Gastroesophageal sphincter (tissue), 4 donors: ENCODE measurements around the gene MYOM1. TPM values are rescaled to one million over a fixed set of nuclear protein-coding genes. Genes with fewer than 3 reads are reported as not detected.
A peak's percentile ranks its signal among the peaks of the same experiment; 100 is the strongest.

ENCODE experiments used
- ATAC-seq: fragments of 150-250 bp; one replicate; pipeline ENCODE4 v1.9.1; 2016; ENCODE audit warnings: mild to moderate bottlenecking, moderate library complexity
- H3K27ac ChIP-seq, 4 donors: fragments of 200-600 bp; sonication (generic) in 3 of 4; 1 replicate in 3 of 4; 2 replicates in 1 of 4; pipeline ENCODE4 v1.5.1; 2016 to 2019
- H3K27me3 ChIP-seq: fragments of 200-600 bp; sonication (generic); one replicate; pipeline ENCODE4 v1.5.1; 2019
- H3K36me3 ChIP-seq, 2 donors: fragments of 200-600 bp; sonication (generic); one replicate each; pipeline ENCODE4 v1.5.1; 2019; ENCODE audit warnings: control low read depth in 1 of 2
- H3K4me1 ChIP-seq, 3 donors: fragments of 200-600 bp; sonication (generic); 1 replicate in 2 of 3; 2 replicates in 1 of 3; pipeline ENCODE4 v1.5.1; 2016 to 2019; ENCODE audit warnings: control low read depth in 2 of 3
- H3K4me3 ChIP-seq, 2 donors: fragments of 200-600 bp; sonication (generic); one replicate each; pipeline ENCODE4 v1.5.1; 2019; ENCODE audit warnings: mild to moderate bottlenecking in 1 of 2, moderate library complexity in 1 of 2
- H3K9me3 ChIP-seq, 3 donors: fragments of 200-600 bp; sonication (generic); one replicate each; pipeline ENCODE4 v1.5.1; 2017 to 2019; ENCODE audit warnings: control low read depth in 2 of 3
- EP300 ChIP-seq: sonication (generic); formaldehyde crosslinking; IDR thresholded peaks from one replicate; pipeline ENCODE4 v1.6.1; 2017; ENCODE audit warnings: antibody characterized with exemption, mild to moderate bottlenecking
- POLR2A ChIP-seq, 2 donors: fragments of 450-650 bp; IDR thresholded peaks; one replicate each; pipeline ENCODE4 v1.6.1; 2017; ENCODE audit warnings: antibody characterized with exemption in 2 of 2, mild to moderate bottlenecking in 2 of 2, moderate library complexity in 1 of 2
- POLR2AphosphoS5 ChIP-seq: sonication (generic); formaldehyde crosslinking; IDR thresholded peaks from one replicate; pipeline ENCODE4 v1.6.1; 2017; ENCODE audit warnings: antibody characterized with exemption
- WGBS, 2 donors: methylation state at CpG; one replicate each; pipeline ENCODE4 v1.1.5; 2018; ENCODE audit warnings: low coverage in 1 of 2; 5-methylcytosine and 5-hydroxymethylcytosine counted together
- total RNA-seq, 4 donors: library from RNA; depleted of rRNA; stranded (reverse); fragments of >200 nt; gene quantifications; one replicate each; pipeline ENCODE4 v1.1.0, GENCODE V29; 2016
- TF ChIP-seq, protein P1 (sequence below), 4 experiments: fragments of 200-600 bp in 2 of 4; fragments of 450-650 bp in 2 of 4; sonication (generic) in 1 of 4; IDR thresholded peaks; one replicate each; pipeline ENCODE4 v1.5.1; 2017 to 2019; ENCODE audit warnings: antibody characterized with exemption in 4 of 4, mild to moderate bottlenecking in 2 of 4, moderate library complexity in 2 of 4

MYOM1 gene
- total RNA-seq, 4 donors from 2014 or later: 14.8 to 37.6 (median 24.6) TPM

DNA sequence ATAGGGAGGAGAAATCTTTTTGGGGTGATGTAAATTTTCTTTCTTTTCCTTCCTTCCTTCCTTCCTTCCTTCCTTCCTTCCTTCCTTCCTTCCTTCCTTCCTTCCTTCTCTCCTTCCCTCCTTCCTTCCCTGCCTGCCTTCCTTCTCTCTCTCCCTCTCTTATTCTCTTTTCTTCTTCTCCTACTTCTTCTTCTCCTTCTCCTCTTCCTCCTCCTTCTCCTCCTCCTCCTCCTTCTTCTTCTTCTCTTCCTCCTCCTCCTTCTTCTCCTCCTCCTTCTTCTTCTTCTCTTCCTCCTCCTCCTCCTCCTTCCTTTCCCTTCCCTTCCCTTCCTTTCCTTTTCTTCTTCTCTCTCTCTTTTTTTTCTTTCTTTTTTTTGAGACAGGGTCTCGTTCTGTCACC, 59.9 kb downstream of the MYOM1 start:
- Histone ChIP-seq H3K9me3 (no peaks in the 10 kb centered on the region), H3K27me3 (no peaks in the 10 kb centered on the region), H3K4me1 (peaks cover 0 to 20% (median 0%) of the 10 kb centered on the region in 3 donors), H3K36me3 (peaks cover 0 to 36% of the 10 kb centered on the region in 2 donors), H3K4me3 (no peak overlapping the region), H3K27ac (no peak overlapping the region)
- WGBS, 2 donors: 100% methylated on average over 1 of the region's 1 CpG
- TF ChIP-seq POLR2A (IDR thresholded peaks at IDR 0.05) (no peak), POLR2AphosphoS5 (no peak), EP300 (no peak)
- TF ChIP-seq, protein P1, sequence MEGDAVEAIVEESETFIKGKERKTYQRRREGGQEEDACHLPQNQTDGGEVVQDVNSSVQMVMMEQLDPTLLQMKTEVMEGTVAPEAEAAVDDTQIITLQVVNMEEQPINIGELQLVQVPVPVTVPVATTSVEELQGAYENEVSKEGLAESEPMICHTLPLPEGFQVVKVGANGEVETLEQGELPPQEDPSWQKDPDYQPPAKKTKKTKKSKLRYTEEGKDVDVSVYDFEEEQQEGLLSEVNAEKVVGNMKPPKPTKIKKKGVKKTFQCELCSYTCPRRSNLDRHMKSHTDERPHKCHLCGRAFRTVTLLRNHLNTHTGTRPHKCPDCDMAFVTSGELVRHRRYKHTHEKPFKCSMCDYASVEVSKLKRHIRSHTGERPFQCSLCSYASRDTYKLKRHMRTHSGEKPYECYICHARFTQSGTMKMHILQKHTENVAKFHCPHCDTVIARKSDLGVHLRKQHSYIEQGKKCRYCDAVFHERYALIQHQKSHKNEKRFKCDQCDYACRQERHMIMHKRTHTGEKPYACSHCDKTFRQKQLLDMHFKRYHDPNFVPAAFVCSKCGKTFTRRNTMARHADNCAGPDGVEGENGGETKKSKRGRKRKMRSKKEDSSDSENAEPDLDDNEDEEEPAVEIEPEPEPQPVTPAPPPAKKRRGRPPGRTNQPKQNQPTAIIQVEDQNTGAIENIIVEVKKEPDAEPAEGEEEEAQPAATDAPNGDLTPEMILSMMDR (IDR thresholded peaks at IDR 0.05): no peak
- ATAC-seq: no peak

DNA sequence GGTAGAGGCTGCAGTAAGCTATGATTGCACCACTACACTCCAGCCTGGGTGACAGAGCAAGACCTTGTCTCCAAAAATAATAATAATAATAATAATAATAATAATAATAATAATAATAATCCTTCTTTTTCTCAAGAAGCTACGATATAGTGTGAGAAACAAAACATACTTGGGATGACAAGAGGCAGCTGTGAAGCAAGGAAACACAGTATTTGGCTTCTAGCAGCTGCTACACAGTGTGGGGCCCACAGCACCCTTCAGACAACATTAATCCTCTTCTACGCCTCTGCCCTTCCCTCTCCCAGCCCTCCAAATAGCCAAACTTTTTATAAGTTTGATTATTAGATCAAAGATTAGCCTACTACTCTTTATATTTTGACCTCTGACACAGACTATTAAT, 62.2 kb downstream of the MYOM1 start:
- Histone ChIP-seq H3K27ac (no peak overlapping the region), H3K4me3 (no peak overlapping the region), H3K27me3 (no peaks in the 10 kb centered on the region), H3K9me3 (no peaks in the 10 kb centered on the region), H3K4me1 (peaks cover 0 to 37% (median 4%) of the 10 kb centered on the region in 3 donors), H3K36me3 (peaks cover 0 to 24% of the 10 kb centered on the region in 2 donors)
- ATAC-seq: no peak
- TF ChIP-seq, protein P1 (IDR thresholded peaks at IDR 0.05): no peak
- TF ChIP-seq EP300: no peak
- no peak for TF ChIP-seq POLR2AphosphoS5
- TF ChIP-seq POLR2A (IDR thresholded peaks at IDR 0.05): no peak
- WGBS, 2 donors: 64 to 83% methylated on average over 1 to 2 of the region's 2 CpGs

DNA sequence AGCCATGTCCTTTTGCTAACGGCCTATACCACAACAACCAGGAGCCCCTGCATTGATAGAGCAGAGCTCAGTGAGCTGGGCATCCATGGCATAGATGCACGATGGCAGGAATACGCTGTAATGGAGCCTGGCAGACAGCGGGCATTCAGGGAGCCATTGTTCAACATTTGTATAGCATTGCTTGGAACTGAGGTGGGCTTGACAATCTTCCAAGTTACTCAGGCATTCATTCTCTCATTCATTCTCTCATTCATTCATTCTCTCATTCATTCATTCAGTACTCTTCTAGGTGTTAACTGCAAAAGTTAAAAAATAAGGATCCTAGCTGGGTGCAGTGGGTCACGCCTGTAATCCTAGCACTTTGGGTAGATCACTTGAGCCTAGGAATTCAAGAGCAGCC, 62.7 kb downstream of the MYOM1 start:
- no peak overlapping the region for H3K27ac ChIP-seq
- no peak for ATAC-seq

DNA sequence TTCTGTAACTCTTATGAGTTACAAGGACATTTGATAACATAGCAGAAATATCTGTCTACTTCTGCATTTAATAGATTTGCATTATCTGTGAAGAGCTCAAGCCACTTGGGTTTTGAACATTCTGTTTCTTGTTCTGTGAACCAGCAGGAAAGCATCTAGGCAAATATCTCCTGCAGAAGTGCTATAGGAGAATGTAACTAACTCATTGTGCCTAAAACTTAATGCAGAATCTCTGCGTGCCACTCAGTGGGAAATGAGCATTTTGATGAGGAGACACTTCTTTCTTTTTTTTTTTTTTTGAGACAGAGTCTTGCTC, 63.5 kb downstream of the MYOM1 start:
- Histone ChIP-seq H3K27ac (peak overlapping the region; percentile 65 to 86 (median 71)), H3K4me3 (no peak overlapping the region), H3K27me3 (no peaks in the 10 kb centered on the region), H3K4me1 (peaks cover 0 to 37% (median 4%) of the 10 kb centered on the region in 3 donors), H3K9me3 (no peaks in the 10 kb centered on the region), H3K36me3 (peaks cover 0 to 15% of the 10 kb centered on the region in 2 donors)
- ATAC-seq: no peak
- WGBS, 2 donors: 75 to 100% methylated on average over 1 of the region's 1 CpG
- TF ChIP-seq POLR2AphosphoS5: no peak

More for the DNA sequence above, 62.7 kb downstream of the MYOM1 start:
- no peak overlapping the region for H3K4me3 ChIP-seq
- no peaks in the 10 kb centered on the region for H3K27me3 ChIP-seq
- no peak for TF ChIP-seq POLR2AphosphoS5
- TF ChIP-seq, protein P1 (IDR thresholded peaks at IDR 0.05): no peak
- no peak for TF ChIP-seq EP300
- no peak for TF ChIP-seq POLR2A (IDR thresholded peaks at IDR 0.05)
- peaks cover 0 to 23% of the 10 kb centered on the region in 2 donors for H3K36me3 ChIP-seq
- H3K9me3 ChIP-seq: no peaks in the 10 kb centered on the region
- WGBS, 2 donors: 82 to 100% methylated on average over 4 to 5 of the region's 5 CpGs
- peaks cover 0 to 37% (median 4%) of the 10 kb centered on the region in 3 donors for H3K4me1 ChIP-seq

DNA sequence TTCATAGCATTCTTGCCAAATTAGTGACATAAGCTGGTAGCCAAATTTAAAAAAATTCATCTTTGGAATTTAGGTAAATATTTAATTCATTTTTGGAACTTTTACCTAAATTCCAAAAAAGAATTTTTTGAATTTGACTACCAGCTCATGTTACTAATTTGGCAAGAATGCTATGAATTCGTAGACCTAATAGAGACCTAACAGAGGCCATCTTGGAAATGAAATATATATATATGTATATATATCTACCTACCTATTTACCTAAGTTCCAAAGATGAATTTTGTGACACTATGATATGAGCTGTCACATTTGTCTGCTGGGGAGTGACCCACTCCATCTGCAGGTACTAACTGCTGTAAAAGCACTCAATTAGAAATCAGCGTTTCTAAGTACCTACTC, 65.6 kb downstream of the MYOM1 start:
- H3K27me3 ChIP-seq: no peaks in the 10 kb centered on the region
- 83 to 100% methylated on average over 1 to 2 of the region's 2 CpGs for WGBS, 2 donors

More for the DNA sequence above, 65.6 kb downstream of the MYOM1 start:
- ATAC-seq: no peak
- peaks cover 0 to 7% of the 10 kb centered on the region in 2 donors for H3K36me3 ChIP-seq
- H3K9me3 ChIP-seq: no peaks in the 10 kb centered on the region
- H3K4me3 ChIP-seq: no peak overlapping the region
- peaks cover 0 to 37% (median 4%) of the 10 kb centered on the region in 3 donors for H3K4me1 ChIP-seq
- peak overlapping the region in 1 of 4 donors; percentile 56 for H3K27ac ChIP-seq
- TF ChIP-seq, protein P1 (IDR thresholded peaks at IDR 0.05): no peak
- no peak for TF ChIP-seq POLR2A (IDR thresholded peaks at IDR 0.05)
- no peak for TF ChIP-seq POLR2AphosphoS5
- TF ChIP-seq EP300: no peak
